Measurements from ENCODE around the gene USP34.
"Not testable (repeated sequence)": the region's sequence is repeated elsewhere in the genome, so short reads cannot be mapped to it uniquely, and the experiment has no call there.

Gene USP34

GRCh38 chr2:61178603-61179545 lies 292.0 kb downstream of the USP34 start:
- DNase-seq: peak in 1 of 2 donors; percentile 19

GRCh38 chr2:61177727-61178549 lies 292.9 kb downstream of the USP34 start:
- peak; percentile 35 to 40 for DNase-seq

GRCh38 chr2:61176755-61177726 lies 293.8 kb downstream of the USP34 start:
- peak; percentile 91 to 93 for DNase-seq

- no peak for DNase-seq
These were observed 295.9 kb downstream of the USP34 start for GRCh38 chr2:61175036-61175435.

GRCh38 chr2:61173116-61173515 lies 297.8 kb downstream of the USP34 start:
- no peak for DNase-seq

GRCh38 chr2:61172671-61173070 lies 298.2 kb downstream of the USP34 start:
- DNase-seq: no peak

- DNase-seq: no peak
These were observed 303.3 kb downstream of the USP34 start for GRCh38 chr2:61167579-61167978.

GRCh38 chr2:61165946-61166345 lies 304.9 kb downstream of the USP34 start:
- no peak for DNase-seq

- not testable (repeated sequence) for DNase-seq
These were observed 305.8 kb downstream of the USP34 start for GRCh38 chr2:61165082-61165481.

- DNase-seq: no peak
These were observed 308.2 kb downstream of the USP34 start for GRCh38 chr2:61162721-61163120.

GRCh38 chr2:61161888-61162287 lies 309.0 kb downstream of the USP34 start, which contains the start of gene C2orf74:
TSS of gene C2orf74 (plus strand) at chr2:61162188. CDS start at chr2:61162515, 327 bp downstream.
- DNase-seq: no peak

GRCh38 chr2:61158356-61158955 lies 312.4 kb downstream of the USP34 start:
- DNase-seq: no peak

- DNase-seq: no peak
These were observed 313.4 kb downstream of the USP34 start for GRCh38 chr2:61157371-61158003.

GRCh38 chr2:61151436-61151835 lies 319.5 kb downstream of the USP34 start:
- DNase-seq: no peak

GRCh38 chr2:61149074-61149473 lies 321.8 kb downstream of the USP34 start:
- DNase-seq: no peak

- not testable (repeated sequence) for DNase-seq
These were observed 322.8 kb downstream of the USP34 start for GRCh38 chr2:61148091-61148490.

GRCh38 chr2:61145990-61146389 lies 324.9 kb downstream of the USP34 start:
- DNase-seq: no peak

GRCh38 chr2:61144697-61145268 lies 326.1 kb downstream of the USP34 start:
- peak; percentile 95 for DNase-seq

GRCh38 chr2:61141151-61141550 lies 329.7 kb downstream of the USP34 start:
- DNase-seq: no peak

GRCh38 chr2:61138859-61139258 lies 332.0 kb downstream of the USP34 start:
- DNase-seq: no peak
